ENCODE measurements around the gene DNAJC11.

DNA sequence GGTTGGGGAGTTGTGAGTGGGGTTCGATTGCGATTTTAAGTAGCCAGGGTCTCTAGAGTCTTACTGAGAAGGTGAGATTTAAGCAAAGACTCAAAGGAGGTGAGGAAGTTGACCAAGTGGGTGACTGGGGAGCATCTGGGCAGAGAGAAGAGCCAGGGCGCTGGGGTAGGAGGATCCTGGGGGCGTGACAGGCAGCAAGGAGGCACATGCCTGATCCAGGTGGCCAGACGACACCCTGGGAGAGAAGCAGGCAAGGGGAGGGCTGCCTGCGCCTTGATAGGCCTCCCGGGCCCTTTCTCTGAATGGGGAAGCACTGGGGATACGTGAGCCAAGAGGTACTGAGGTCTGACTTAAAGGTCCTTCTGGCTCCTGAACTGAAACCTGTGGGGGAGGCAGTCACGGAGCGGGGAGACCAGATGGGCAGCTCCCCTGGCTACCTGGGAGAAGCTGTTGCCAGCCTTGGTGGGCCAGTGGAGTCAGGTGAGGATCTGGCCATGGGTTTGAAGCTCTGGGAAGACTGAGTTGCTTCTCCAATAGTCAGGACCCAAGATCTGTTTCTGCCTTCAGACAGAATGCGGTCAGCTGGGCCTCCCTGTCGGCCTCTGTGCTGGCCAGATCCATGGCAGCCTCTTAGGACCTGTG, 116.4 kb downstream of the DNAJC11 start:
- TF ChIP-seq, protein P1, sequence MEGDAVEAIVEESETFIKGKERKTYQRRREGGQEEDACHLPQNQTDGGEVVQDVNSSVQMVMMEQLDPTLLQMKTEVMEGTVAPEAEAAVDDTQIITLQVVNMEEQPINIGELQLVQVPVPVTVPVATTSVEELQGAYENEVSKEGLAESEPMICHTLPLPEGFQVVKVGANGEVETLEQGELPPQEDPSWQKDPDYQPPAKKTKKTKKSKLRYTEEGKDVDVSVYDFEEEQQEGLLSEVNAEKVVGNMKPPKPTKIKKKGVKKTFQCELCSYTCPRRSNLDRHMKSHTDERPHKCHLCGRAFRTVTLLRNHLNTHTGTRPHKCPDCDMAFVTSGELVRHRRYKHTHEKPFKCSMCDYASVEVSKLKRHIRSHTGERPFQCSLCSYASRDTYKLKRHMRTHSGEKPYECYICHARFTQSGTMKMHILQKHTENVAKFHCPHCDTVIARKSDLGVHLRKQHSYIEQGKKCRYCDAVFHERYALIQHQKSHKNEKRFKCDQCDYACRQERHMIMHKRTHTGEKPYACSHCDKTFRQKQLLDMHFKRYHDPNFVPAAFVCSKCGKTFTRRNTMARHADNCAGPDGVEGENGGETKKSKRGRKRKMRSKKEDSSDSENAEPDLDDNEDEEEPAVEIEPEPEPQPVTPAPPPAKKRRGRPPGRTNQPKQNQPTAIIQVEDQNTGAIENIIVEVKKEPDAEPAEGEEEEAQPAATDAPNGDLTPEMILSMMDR (IDR thresholded peaks at IDR 0.05) = no peak
- no peak for TF ChIP-seq POLR2A (IDR thresholded peaks at IDR 0.05)
